Upper lobe of left lung (tissue), 4 donors: Measurements from ENCODE around the gene NRSN1.

Experiments
- CTCF ChIP-seq, 6 experiments: fragments of 450-650 bp in 4 of 6; fragments of 200-600 bp in 2 of 6; sonication (generic) in 2 of 6; IDR thresholded peaks; one replicate each; pipeline ENCODE4 v1.5.1; 2016 to 2019; ENCODE audit warnings: antibody characterized with exemption in 6 of 6
- POLR2A ChIP-seq, 4 donors: fragments of 450-650 bp; IDR thresholded peaks; one replicate each; pipeline ENCODE4 v1.5.1; 2016 to 2017; ENCODE audit warnings: antibody characterized with exemption in 4 of 4, mild to moderate bottlenecking in 2 of 4
- POLR2AphosphoS5 ChIP-seq, 2 donors: sonication (generic); formaldehyde crosslinking; IDR thresholded peaks; one replicate each; pipeline ENCODE4 v1.5.1; 2017; ENCODE audit warnings: antibody characterized with exemption in 2 of 2

DNA sequence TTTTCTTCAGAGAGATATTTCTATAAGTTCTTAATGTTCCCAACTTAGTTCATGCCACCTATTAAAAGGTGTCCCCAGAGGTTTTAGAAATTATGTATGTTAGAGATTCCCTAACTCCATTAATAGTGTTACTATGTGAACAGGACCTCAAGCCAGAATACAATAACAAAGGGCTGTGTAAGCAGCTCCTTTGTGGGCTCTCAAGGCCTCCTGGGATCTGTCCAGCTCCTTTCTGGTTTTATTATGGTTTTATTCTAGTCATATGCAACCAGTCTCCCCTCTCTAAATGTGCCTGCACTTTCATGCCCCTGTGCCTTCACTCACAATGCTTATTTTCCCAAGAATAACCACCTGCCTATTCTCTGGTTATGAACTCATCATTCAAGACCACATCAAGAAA, 22.7 kb downstream of the NRSN1 start:
- no peak for TF ChIP-seq POLR2AphosphoS5 (IDR thresholded peaks at IDR 0.05)
- no peak for TF ChIP-seq CTCF (IDR thresholded peaks at IDR 0.05)
- TF ChIP-seq POLR2A (IDR thresholded peaks at IDR 0.05) = no peak
